GM18498 (cell line): ENCODE data around the gene CRTAP.
A peak's percentile ranks its signal among the peaks of the same experiment; 100 is the strongest.
"Not testable (repeated sequence)": the region's sequence is repeated elsewhere in the genome, so short reads cannot be mapped to it uniquely, and the experiment has no call there.

ENCODE experiments used
- ATAC-seq: cut with Tn5 transposase; IDR thresholded peaks from one replicate; pipeline ENCODE4 v1.9.1; 2021; ENCODE audit warnings: mild to moderate bottlenecking, moderate library complexity; ENCODE audit not compliant: unreplicated experiment

CRTAP gene

DNA sequence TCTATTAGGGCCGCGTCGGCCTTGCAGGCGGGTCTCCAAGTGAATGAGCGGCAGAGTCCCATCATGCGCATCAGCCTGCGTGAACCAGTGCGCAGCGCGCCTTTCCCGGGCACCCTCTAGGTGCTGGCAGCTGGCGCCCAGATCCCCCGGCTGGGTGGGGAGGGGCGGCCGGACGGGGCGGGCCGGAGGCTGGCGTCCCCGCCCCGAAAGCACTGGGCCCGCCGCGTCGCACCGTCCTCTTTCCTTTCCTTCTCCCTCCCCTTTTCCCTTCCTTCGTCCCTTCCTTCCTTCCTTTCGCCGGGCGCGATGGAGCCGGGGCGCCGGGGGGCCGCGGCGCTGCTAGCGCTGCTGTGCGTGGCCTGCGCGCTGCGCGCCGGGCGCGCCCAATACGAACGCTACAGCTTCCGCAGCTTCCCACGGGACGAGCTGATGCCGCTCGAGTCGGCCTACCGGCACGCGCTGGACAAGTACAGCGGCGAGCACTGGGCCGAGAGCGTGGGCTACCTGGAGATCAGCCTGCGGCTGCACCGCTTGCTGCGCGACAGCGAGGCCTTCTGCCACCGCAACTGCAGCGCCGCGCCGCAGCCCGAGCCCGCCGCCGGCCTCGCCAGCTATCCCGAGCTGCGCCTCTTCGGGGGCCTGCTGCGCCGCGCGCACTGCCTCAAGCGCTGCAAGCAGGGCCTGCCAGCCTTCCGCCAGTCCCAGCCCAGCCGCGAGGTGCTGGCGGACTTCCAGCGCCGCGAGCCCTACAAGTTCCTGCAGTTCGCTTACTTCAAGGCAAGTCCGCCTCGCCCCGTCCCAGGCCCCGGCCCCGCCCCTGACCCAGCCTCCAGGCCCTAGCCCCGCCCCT lies at the start of gene CRTAP:
TSS of gene CRTAP (plus strand) at position 243 of the 850 bp plus-strand sequence. CDS start at position 307, 64 bp downstream.
- peak; percentile 84 for ATAC-seq

DNA sequence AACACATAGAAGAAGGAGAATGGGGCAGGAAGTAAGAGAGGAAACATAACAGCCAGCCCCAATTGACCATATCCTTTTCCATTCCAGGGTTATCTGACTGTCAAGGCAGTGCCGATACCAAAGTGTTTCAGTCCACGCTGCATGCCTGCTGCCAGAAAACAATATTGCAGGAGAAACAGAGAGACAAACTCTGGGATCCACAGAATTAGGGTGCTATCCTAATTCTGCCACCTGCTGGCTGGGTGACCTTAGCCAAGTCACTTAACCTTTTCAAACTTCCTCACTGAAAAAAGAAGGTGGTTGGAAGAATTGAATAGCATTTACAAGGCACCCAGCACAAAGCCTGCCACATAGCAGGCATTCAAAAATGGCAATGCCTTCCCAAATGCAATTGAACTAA lies 48.9 kb upstream of the CRTAP start:
- no peak for ATAC-seq

DNA sequence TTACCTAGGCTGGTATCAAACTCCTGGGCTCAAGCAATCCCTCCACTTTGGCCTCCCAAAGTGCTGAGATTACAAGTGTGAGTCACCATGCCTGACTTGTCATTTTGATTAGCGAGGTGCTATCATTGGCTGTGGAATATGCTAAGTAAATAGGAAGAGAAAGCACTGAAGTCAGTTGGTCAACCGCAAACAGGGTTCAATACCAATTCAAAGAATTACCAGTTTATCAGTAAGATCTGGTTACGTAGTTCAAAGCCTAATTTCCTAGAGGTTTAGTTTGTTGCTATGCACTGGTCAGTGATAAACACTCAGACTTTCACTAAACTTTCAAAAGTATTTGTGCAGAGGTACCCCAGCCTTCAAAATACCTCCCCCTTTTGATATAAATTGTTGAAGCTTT lies 46.3 kb upstream of the CRTAP start:
- no peak for ATAC-seq

DNA sequence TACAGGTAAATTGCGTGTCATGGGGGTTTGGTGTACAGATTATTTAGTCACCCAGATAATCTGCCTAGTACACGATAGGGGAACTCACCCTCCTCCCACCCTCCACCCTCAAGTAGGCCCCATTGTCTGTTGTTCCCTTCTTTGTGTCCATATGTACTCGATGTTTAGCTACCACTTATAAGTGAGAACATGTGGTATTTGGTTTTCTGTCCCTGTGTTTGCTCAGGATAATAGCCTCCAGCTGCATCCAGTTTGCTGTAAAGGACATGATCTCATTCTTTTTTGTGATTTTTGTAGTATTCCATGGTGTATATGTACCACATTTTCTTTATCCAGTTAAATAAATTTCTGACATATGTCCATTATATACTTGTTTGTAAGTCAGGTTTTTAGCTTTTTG lies 44.0 kb upstream of the CRTAP start:
- ATAC-seq = not testable (repeated sequence)

DNA sequence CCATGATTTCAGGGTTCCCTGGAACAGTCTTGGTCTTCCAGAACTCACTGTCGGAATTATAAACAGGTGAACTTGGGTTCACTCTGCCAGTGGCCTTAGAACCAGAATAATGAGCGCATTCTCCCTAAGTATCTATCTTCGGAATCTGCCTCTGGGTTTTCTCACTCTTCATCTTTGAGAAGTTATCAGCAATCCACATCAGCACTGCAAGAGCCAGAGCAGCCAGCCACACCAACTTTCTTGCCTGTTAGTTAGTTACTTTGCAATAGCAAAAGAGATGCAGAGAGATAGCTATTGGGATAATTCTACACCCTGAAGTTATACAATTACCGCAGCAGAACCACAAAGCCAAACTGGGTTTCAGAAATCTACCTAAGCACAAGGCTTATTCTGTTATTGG lies 42.6 kb upstream of the CRTAP start:
- no peak for ATAC-seq

DNA sequence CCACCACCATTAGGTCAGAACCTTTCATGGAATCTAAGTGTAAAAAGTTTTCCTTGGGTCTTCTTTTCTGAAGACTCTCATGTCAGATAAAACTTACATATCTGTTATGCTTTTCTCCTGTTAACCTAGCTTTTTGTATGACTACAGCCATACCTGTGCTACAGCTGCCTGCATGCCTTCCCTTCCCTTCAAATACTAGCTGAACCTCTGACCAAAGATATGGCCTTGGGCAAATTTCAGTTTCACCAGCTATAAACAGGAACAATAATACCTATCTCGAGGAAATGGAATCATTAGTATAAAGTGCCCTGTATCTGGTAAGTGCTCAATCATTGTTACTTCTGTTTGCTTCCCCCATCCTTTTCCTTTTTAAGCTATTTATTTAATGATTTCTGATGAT lies 41.9 kb upstream of the CRTAP start:
- no peak for ATAC-seq

DNA sequence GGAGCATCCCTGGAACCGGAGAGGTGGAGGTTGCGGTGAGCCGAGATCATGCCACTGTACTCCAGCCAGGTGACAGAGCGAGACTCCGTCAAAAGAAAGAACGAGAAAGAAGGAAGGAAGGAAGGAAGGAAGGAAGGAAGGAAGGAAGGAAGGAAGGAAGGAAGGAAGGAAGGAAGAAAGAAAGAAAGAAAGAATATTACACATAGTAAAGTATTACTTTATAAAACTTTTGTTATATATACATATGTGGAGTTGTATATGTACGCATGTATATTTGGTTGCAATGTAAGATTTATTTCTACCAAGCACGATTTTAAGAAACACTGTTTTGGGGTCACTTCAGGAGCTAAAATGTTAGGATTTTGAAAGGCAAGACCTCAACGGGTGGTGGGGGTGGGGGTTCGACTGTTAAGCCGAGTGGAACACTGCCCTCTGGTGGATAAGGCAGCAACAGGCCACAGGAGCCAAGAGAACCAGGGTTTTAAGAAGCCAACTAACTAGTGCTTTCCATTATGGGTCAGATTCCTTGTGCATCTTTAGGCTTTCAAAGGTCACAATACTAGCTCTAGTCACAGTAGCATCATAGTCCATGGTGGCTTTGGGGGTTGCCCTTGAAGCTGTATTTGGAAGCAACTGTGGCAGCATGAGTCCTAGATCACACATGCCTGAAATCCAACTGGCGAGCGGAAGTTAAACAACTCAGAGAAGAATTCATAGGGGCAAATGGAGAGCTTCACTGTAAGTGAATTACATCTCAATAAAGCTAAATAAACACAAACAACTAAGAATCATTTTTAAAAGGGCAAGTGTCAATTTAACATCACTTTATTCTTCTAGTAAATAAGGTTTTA lies 39.4 kb upstream of the CRTAP start:
- no peak for ATAC-seq

DNA sequence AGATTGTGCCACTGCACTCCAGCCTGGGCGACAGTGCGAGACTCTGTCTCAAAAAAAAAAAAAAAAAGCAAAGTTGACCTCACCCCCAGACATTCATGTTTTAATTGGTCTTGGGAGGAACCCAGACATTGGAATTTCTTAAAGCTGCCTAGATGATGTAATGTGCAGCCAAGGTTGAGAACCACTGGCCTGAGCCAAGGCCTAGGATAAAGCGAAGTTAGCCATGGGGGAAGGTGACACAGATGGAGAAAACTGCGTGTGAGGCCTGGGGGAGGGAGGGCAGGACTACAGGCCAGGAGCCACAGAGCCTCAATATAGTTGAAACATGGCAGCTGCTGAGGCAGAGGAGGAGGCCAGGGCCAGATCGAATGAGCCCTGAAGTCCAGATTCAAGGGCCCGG lies 37.8 kb upstream of the CRTAP start:
- ATAC-seq = no peak

DNA sequence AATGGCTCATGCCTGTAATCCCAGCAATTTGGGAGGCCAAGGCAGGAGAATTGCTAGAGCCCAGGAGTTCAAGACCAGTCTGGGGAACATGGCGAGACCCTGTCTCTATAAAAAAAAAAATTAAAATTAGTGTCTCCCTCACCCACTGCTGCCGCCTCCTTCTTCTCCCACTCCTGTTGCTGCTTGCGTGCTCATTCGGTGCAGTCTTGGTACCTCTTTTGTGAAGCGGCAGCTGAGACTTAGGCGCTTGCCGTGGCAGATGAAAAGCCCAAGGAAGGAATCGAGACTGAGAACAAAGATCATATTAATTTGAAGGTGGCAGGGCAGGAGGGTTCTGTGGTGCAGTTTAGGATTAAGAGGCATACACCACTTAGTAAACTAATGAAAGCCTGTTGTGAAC lies 36.9 kb upstream of the CRTAP start:
- ATAC-seq = no peak

DNA sequence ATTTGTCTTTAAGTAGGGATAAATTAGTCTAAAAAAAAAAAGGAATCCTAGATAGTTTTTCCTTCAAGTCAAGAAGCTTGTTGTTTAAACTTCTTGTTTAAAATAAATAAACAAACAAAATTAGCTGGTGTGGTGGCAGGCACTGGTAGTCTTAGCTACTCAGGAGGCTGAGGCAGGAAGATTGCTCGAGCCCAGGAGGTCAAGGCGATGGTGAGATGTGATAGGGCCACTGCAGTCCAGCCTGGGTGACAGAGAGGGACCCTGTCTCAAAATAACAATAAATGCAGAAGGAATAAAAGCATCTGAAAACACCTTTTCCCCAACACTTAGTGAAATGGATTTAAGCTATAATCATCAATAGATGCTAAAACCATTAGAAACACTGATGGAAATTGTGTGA lies 35.8 kb upstream of the CRTAP start:
- ATAC-seq = no peak

DNA sequence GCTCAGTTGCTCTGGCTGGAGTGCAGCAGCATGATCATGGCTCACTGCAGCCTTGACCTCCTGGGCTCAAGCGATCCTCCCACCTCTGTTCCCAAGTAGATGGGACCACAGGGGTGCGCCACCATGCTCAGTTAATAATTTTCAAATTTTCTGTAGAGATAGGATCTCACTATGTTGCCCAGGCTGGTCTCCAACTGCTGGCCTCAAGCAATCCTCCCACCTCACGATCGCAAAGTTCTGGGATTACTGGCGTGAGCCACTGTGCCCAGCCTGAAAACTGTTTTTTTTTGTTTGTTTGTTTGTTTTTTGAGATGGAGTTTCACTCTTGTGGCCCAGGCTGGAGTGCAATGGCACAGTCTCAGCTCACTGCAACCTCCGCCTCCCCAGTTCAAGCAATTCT lies 34.0 kb upstream of the CRTAP start:
- ATAC-seq = not testable (repeated sequence)

DNA sequence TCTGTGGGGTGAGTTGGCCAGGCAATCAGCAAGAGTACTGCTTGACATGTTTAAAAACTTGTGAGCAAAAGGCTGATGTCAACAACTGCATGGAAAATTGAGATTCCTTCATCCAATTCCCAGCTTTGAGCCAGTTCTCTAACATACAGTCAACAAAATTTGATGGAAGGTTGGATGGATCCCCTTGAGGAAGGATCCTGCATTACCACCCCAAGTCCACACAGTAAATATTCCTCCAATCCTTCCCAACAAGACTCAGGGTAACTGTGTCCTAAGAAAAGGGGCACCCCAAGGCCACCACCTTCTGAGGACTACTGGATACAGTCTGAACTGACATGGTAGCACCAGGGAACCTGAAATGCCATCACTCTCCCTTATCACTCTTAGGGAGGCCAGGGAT lies 32.0 kb upstream of the CRTAP start:
- ATAC-seq = no peak

DNA sequence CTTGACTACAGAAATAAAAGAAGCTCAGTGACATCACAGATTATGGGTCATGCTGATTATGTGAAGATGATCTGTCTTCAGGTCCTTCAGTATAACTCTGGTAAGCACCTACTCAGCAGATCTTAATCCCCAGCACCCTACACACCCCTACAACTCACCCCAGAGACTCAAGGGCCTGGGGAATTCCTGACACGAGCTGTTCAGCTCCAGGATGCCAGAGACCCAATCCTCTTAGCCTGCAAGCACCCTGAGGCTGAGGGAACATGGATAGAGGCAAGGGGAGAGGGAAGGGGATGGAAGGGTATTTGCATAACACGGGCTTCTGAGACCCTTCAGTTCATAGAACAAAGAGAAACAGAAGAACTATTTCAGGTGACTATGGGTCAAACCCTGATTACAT lies 29.9 kb upstream of the CRTAP start:
- no peak for ATAC-seq

DNA sequence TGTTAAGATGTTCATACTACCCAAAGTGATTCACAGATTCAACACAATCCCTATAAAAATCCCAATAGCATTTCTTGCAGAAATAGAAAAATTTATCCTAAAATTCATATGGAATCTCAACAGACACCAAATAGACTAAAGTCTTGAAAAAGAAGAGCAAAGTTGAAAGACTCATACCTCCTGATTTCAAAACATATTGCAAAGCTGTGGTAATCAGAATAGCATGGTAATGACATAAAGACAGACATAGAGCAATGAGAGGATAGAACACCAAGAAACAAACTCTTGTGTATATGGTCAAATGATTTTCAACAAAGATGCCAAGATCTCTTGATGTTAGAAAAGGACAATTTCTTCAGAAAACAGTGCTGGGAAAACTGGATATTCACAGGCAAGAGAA lies 25.1 kb upstream of the CRTAP start:
- ATAC-seq = no peak

DNA sequence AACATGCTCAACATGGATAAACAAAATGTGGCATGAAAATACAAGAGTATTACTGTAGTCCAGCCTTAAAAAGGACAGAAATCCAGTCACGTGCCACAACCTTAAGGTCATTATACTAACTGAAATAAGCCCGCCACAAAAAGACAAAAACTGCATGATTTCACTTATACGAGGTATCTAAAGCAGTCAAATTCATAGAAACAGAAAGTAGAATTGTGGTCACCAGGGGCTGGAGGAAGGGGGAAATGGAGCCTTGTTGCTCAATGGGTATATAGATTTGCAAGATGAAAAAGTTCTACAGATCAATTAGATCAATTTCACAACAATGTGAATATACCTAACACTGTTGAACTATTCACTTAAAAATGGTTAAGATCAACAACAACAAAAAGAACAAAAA lies 24.3 kb upstream of the CRTAP start:
- ATAC-seq = peak; percentile 91

DNA sequence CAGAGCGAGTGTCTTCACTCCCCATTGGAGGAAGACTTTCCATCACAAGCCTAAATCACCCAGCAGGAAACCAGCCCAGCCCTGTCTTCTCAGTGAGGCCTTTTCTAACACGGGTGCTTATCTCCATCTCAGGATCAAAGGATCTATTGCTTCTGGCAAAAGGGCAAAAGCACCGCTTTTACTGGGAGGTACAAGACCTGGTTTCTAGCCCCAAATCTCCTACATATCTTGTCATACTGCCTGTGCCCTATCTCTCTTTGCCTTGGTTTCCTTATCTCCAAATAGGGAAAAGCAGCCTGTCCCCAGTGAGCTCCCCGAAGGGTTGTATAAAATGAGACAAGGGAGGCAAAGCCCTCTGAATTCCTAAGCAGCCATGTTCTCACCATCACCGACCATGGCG lies 22.1 kb upstream of the CRTAP start:
- no peak for ATAC-seq

DNA sequence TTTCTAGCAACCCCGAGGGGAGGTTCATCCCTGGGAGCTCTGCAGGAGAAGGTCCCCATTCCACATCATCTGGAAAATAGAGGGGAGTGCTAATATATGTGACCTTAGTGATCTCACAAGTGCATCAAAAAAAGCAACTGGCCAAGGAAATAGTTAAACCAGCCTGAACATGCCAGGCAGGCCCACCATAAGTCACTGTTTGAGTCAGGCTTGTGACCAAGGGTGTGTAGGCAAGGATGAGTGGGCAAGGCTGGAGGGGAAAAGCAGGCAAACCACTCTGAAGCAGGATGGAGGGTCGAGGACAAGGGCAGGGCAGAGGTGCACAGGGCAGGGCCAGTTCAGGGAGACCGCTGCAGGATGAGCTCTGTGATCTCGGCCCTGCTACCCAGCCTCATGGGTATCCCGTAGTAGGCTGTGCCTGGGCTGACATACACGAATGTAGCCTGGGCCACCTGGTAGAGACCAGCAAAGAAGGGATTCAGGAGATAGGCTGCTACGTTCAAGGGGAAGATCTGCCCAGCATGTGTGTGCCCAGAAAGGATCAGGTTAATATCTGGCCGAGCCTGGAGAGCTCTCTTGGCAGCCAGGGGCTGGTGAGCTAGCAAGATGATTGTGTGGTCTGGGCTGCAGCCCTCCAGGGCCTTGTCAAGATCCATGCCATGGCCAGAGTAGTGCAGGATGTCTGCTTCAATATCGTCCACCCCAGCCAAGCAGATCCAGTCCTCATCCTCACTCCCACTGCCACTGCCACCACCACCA lies 21.1 kb upstream of the CRTAP start:
- ATAC-seq = no peak

DNA sequence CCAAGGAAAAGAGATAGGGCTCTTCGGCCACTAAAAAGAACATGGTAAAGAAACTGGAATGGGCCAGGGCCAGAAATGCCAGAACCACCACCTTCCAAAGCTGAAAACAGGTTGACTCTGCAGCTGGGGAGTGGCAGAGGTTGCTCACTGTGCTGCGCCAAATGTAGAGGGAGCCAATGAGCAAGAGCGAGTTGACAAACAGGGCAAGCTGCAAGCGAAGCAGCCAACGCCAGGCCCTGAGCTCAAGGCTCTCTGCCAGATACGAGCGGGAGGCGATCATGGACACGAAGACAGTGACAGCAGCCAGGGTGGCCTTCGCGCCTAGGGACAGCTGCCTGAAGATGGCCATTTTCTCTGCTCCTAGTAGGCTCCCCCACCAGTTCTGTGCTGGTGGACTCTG lies 20.0 kb upstream of the CRTAP start:
- ATAC-seq = no peak

DNA sequence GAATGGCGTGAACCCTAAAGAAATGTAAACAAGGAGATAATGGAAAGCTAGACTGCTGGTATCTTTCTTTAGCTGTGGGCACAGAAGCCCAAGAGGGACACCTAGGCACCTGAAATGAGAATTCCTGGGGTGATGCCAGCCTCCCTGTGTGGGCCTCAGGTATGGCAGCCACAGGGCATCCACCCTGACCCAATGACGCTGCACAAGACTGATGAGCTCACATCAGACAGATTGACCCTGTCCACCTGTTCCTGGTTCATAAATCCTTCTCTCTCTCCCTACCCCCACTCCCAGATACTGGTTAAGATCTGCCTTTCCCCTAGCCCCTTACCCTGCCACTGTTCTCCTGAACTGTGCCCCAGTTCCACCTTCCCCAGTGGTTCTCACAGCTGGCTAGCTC lies 18.4 kb upstream of the CRTAP start:
- ATAC-seq = no peak

DNA sequence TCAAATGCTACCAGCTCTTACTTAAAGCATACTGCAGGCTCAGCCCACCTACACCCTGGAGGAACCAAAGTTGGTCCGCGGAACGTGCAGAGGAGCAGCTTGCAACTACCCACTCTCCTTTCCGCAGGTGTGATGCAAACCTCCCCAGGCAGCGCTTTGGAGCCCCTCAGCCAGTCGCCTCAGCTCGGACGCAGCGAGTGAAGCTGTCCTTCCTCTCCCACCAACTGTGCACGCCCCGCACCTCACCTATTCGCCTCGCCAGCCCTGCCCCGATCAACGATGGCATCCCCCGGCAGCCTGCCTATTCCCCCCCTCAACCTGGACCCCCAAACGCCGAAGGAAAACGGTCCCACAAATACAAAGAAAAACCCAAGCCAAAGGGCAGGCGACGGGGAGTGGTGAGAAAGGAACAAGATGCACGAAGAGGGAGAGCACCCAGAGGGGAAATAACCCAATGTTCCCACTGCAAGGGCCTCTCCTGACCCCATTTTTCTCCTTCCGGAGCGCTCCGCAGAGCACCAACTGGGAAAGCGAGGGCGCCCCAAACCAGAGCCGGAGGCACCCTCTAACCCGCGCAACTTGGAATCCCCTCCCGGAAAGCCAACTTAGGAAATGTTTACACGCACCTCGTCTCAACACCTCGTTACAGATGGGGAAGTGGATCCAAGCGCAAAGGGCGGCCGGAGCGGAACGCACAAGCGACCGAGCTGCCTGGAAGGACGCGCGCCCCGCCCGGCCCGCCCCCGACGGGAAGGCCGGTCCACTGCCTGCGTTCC lies 17.5 kb upstream of the CRTAP start:
- peak; percentile 56 for ATAC-seq
